HG03558 (cell line): Measurements from ENCODE around the gene SPOCD1.

ENCODE experiments used
- ATAC-seq: cut with Tn5 transposase; IDR thresholded peaks from one replicate; pipeline ENCODE4 v1.9.1; 2021; ENCODE audit warnings: moderate number of reproducible peaks; ENCODE audit not compliant: unreplicated experiment; ENCODE audit errors: extremely low read depth

The SPOCD1 gene

GRCh38 chr1:31815752-31816500, at the start of gene SPOCD1:
Gene SPOCD1, minus strand, starts transcription at chr1:31816022. Its CDS starts 689 bp downstream, at chr1:31815333.
- no peak for ATAC-seq

- no peak for ATAC-seq
Observed at GRCh38 chr1:31862071-31862470, 46.2 kb upstream of the SPOCD1 start.

- no peak for ATAC-seq
Observed at GRCh38 chr1:31861346-31861745, 45.5 kb upstream of the SPOCD1 start.

- ATAC-seq, result no peak
Observed at GRCh38 chr1:31860581-31860980, 44.8 kb upstream of the SPOCD1 start.

GRCh38 chr1:31859719-31860118, 43.9 kb upstream of the SPOCD1 start:
- ATAC-seq, result no peak

GRCh38 chr1:31859044-31859443, 43.2 kb upstream of the SPOCD1 start:
- no peak for ATAC-seq

GRCh38 chr1:31857863-31858262, 42.0 kb upstream of the SPOCD1 start:
- no peak for ATAC-seq

- ATAC-seq, result no peak
Observed at GRCh38 chr1:31856140-31856539, 40.3 kb upstream of the SPOCD1 start.

GRCh38 chr1:31855038-31855845, 39.4 kb upstream of the SPOCD1 start:
- no peak for ATAC-seq

GRCh38 chr1:31849653-31850052, 33.8 kb upstream of the SPOCD1 start:
- no peak for ATAC-seq

- no peak for ATAC-seq
Observed at GRCh38 chr1:31848381-31848897, 32.6 kb upstream of the SPOCD1 start.

- ATAC-seq, result no peak
Observed at GRCh38 chr1:31846484-31846883, 30.7 kb upstream of the SPOCD1 start.

- no peak for ATAC-seq
Observed at GRCh38 chr1:31843506-31843905, 27.7 kb upstream of the SPOCD1 start.

- no peak for ATAC-seq
Observed at GRCh38 chr1:31839662-31840343, 24.0 kb upstream of the SPOCD1 start.

GRCh38 chr1:31837451-31838158, 21.8 kb upstream of the SPOCD1 start:
- no peak for ATAC-seq

- ATAC-seq, result no peak
Observed at GRCh38 chr1:31836638-31837037, 20.8 kb upstream of the SPOCD1 start.

- no peak for ATAC-seq
Observed at GRCh38 chr1:31835415-31835814, 19.6 kb upstream of the SPOCD1 start.

GRCh38 chr1:31834501-31834900, 18.7 kb upstream of the SPOCD1 start:
- ATAC-seq, result no peak

GRCh38 chr1:31831397-31832378, 15.9 kb upstream of the SPOCD1 start:
- no peak for ATAC-seq
